HepG2 (cell line): ENCODE results near the gene MICOS13. TPM values are rescaled to one million over a fixed set of nuclear protein-coding genes. Genes with fewer than 3 reads are reported as not detected.

Experiments
- IKZF4 ChIP-seq: sonication (generic); formaldehyde crosslinking; IDR thresholded peaks from 2 replicates; pipeline ENCODE4 v1.5.1; 2020; ENCODE audit warnings: borderline replicate concordance, mild to moderate bottlenecking, low read depth, missing genetic modification reagents; ENCODE audit errors: not compliant biosample characterization
- IRF1 ChIP-seq: sonication (generic); formaldehyde crosslinking; IDR thresholded peaks from 2 replicates; pipeline ENCODE4 v1.4.0; 2020; ENCODE audit warnings: low read depth, mild to moderate bottlenecking, missing genetic modification reagents
- MATR3 ChIP-seq: sonication (generic); formaldehyde crosslinking; IDR thresholded peaks from 2 replicates; pipeline ENCODE4 v1.4.0; 2020; ENCODE audit warnings: missing genetic modification reagents
- MYNN ChIP-seq: sonication (generic); formaldehyde crosslinking; IDR thresholded peaks from 2 replicates; pipeline ENCODE4 v1.4.0; 2020; ENCODE audit warnings: mild to moderate bottlenecking, low read depth, missing genetic modification reagents
- PRDM10 ChIP-seq: sonication (generic); formaldehyde crosslinking; IDR thresholded peaks from 2 replicates; pipeline ENCODE4 v1.4.0; 2020; ENCODE audit warnings: low read depth, missing genetic modification reagents
- RFX3 ChIP-seq: IDR thresholded peaks from 2 replicates; pipeline ENCODE4 v1.6.1; 2016; ENCODE audit warnings: missing biosample characterization, missing genetic modification reagents
- ZBTB8A ChIP-seq: sonication (generic); formaldehyde crosslinking; IDR thresholded peaks from 2 replicates; pipeline ENCODE4 v1.4.0; 2020; ENCODE audit warnings: mild to moderate bottlenecking, low read depth, missing genetic modification reagents, borderline replicate concordance
- ZNF430 ChIP-seq: sonication (generic); formaldehyde crosslinking; IDR thresholded peaks from 2 replicates; pipeline ENCODE4 v1.9.0; 2021; ENCODE audit warnings: mild to moderate bottlenecking, missing genetic modification reagents
- ZNF546 ChIP-seq: sonication (generic); formaldehyde crosslinking; conservative IDR thresholded peaks from 2 replicates; pipeline ENCODE4 v1.8.1; 2023; ENCODE audit warnings: mild to moderate bottlenecking, missing genetic modification reagents
- ZNF564 ChIP-seq: sonication (generic); formaldehyde crosslinking; IDR thresholded peaks from 2 replicates; pipeline ENCODE4 v1.8.1; 2023; ENCODE audit warnings: mild to moderate bottlenecking, missing genetic modification reagents
- ZNF609 ChIP-seq: sonication (generic); formaldehyde crosslinking; IDR thresholded peaks from 2 replicates; pipeline ENCODE4 v1.4.0; 2020; ENCODE audit warnings: mild to moderate bottlenecking, missing genetic modification reagents, borderline replicate concordance
- ZNF782 ChIP-seq: sonication (generic); formaldehyde crosslinking; IDR thresholded peaks from 2 replicates; pipeline ENCODE4 v1.4.0; 2020; ENCODE audit warnings: missing genetic modification reagents, mild to moderate bottlenecking, borderline replicate concordance
- ZNF788 ChIP-seq: sonication (generic); formaldehyde crosslinking; IDR thresholded peaks from 2 replicates; pipeline ENCODE4 v1.5.0; 2020; ENCODE audit warnings: mild to moderate bottlenecking, missing genetic modification reagents, borderline replicate concordance
- ZSCAN31 ChIP-seq: sonication (generic); formaldehyde crosslinking; IDR thresholded peaks from 2 replicates; pipeline ENCODE4 v1.5.0; 2020; ENCODE audit warnings: low read depth, mild to moderate bottlenecking, missing genetic modification reagents
- polyA plus RNA-seq, 8 experiments: library from polyadenylated mRNA; depleted of rRNA in 3 of 8; stranded (reverse) in 7 of 8; unstranded in 1 of 8; fragments of >200 nt; fragmentation: Illumina TruSeq in 4 of 8; extraction: Trizol in 4 of 8; gene quantifications; 2 replicates each; pipeline versions ENCODE4 v1.2.1 to v1.2.3, GENCODE V29; 2011 to 2016; ENCODE audit warnings: low read depth in 4 of 8, missing spikeins in 1 of 8, mixed read lengths in 1 of 8; ENCODE audit not compliant: insufficient read depth in 1 of 8
- total RNA-seq, 5 experiments: library from RNA; depleted of rRNA; stranded (reverse); fragments of >200 nt; fragmentation: Illumina TruSeq; extraction: Trizol; gene quantifications; 2 replicates each; pipeline ENCODE4 v1.2.3, GENCODE V29; 2016; ENCODE audit warnings: low read depth in 1 of 5

The MICOS13 gene
- total and polyA plus RNA-seq, 2 of the 13 experiments (the other 11 are each of a cell fraction or from before 2014, with no cell fraction given), result 28.8 to 35.4 TPM

DNA sequence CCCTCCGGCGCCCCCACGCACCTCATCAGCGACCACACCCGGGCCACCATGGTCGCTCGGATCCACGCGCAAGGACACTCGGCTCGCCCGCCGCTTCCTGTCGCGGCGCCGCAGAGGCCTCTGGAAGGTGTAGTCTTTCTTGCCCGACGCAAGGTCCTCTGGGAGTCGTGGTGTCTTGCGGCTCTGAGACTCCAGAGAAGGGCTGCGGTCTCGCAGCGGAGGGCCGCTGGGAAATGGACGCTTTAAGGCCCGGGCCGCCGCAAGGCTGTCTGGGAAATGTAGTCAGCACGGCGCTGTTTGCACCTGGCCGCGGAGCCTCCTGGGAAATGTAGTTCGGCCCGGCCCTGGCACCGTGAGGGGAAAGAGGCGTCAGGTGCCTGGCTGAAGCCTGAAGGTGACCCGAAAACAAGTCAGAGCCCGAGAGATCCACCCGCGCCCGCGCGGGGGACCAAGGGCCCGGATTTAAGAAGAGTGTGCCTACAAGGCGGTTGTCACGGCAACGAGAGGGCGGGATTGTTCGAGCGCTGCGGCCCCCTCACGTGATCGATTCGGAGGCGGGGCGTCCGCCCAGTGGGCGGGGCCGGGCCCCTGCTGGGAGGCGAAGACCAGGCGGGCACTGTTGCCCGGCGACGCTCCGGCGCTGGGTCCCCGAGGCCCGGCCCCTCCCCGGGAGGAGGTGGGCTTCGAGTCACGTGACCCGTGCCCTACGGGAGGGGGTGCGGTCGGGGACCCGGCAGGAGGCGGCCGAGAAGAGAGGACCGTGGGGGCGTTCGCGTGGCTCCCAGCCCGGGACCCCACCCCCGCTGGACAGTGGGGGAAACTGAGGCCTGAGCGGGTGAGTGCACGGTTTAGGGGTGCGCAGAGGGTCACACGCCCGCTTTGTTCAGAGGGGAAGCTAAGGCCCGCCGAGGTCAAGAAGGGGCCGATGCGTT lies at the start of gene MICOS13, which contains the start of gene HSD11B1L (continued):
- TF ChIP-seq ZNF609 (CRISPR knock-in tag) (0 out of 2 replicates have a peak, but pooled peaks have one; percentile 31), MATR3 (CRISPR knock-in tag) (no peak), MYNN (CRISPR knock-in tag) (no peak), ZNF430 (CRISPR knock-in tag) (no peak), ZBTB8A (no peak), ZSCAN31 (CRISPR knock-in tag) (no peak), PRDM10 (CRISPR knock-in tag) (peak; percentile 12; the same call in 1 of the 2 replicates), ZNF788 (peak; percentile 57; the same call in 1 of the 2 replicates), IRF1 (CRISPR knock-in tag) (no peak), ZNF564 (CRISPR knock-in tag) (no peak; the same call in 1 of the 2 replicates), ZNF782 (CRISPR knock-in tag) (no peak), ZNF546 (CRISPR knock-in tag) (0 out of 2 replicates have a peak, but pooled peaks have one; percentile 74), RFX3 (CRISPR knock-in tag) (peak; percentile 91), IKZF4 (CRISPR knock-in tag) (no peak)
